KMS-11 (cell line): ENCODE results near the gene ZNF892.

Experiments
- H2AFZ ChIP-seq: fragments of 200-600 bp; sonication (generic); 2 replicates; pipeline ENCODE4 v1.6.1; 2016; ENCODE audit warnings: antibody characterized with exemption, mixed run types, low read depth
- H3K27ac ChIP-seq: fragments of 200-600 bp; sonication (generic); 2 replicates; pipeline ENCODE4 v1.6.1; 2016; ENCODE audit warnings: mild to moderate bottlenecking, mixed run types
- H3K27me3 ChIP-seq: fragments of 200-600 bp; sonication (generic); 2 replicates; pipeline ENCODE4 v1.6.1; 2017; ENCODE audit warnings: mild to moderate bottlenecking, low read depth, mixed run types, moderate library complexity; ENCODE audit not compliant: insufficient read depth
- H3K36me3 ChIP-seq: fragments of 200-600 bp; sonication (generic); 2 replicates; pipeline ENCODE4 v1.6.1; 2017; ENCODE audit warnings: mild to moderate bottlenecking, mixed run types; ENCODE audit not compliant: insufficient read depth
- H3K4me1 ChIP-seq: fragments of 200-600 bp; sonication (generic); 2 replicates; pipeline ENCODE4 v1.6.1; 2016; ENCODE audit warnings: mild to moderate bottlenecking, low read depth, mixed run types; ENCODE audit not compliant: poor library complexity, severe bottlenecking
- H3K4me2 ChIP-seq: fragments of 200-600 bp; sonication (generic); 2 replicates; pipeline ENCODE4 v1.7.0; 2016; ENCODE audit warnings: mild to moderate bottlenecking, mixed run types
- H3K4me3 ChIP-seq: fragments of 200-600 bp; sonication (generic); IDR thresholded peaks from 2 replicates; pipeline ENCODE4 v1.6.1; 2017; ENCODE audit warnings: low read depth, low read length, mixed read lengths; ENCODE audit not compliant: insufficient read depth
- H3K79me2 ChIP-seq: fragments of 200-600 bp; sonication (generic); 2 replicates; pipeline ENCODE4 v1.6.1; 2016; ENCODE audit warnings: low read depth, mixed run types; ENCODE audit not compliant: insufficient read depth
- H3K9ac ChIP-seq: fragments of 200-600 bp; sonication (generic); 2 replicates; pipeline ENCODE4 v1.6.1; 2016; ENCODE audit warnings: mild to moderate bottlenecking, mixed run types
- H4K20me1 ChIP-seq: fragments of 200-600 bp; sonication (generic); 2 replicates; pipeline ENCODE4 v1.6.1; 2016; ENCODE audit warnings: mild to moderate bottlenecking, mixed run types; ENCODE audit not compliant: insufficient read depth
- CTCF ChIP-seq: fragments of 200-600 bp; sonication (generic); conservative IDR thresholded peaks from 2 replicates; pipeline ENCODE4 v1.6.1; 2017; ENCODE audit warnings: low read depth, mild to moderate bottlenecking, antibody characterized with exemption, low read length, moderate library complexity, mixed read lengths

The ZNF892 gene

DNA sequence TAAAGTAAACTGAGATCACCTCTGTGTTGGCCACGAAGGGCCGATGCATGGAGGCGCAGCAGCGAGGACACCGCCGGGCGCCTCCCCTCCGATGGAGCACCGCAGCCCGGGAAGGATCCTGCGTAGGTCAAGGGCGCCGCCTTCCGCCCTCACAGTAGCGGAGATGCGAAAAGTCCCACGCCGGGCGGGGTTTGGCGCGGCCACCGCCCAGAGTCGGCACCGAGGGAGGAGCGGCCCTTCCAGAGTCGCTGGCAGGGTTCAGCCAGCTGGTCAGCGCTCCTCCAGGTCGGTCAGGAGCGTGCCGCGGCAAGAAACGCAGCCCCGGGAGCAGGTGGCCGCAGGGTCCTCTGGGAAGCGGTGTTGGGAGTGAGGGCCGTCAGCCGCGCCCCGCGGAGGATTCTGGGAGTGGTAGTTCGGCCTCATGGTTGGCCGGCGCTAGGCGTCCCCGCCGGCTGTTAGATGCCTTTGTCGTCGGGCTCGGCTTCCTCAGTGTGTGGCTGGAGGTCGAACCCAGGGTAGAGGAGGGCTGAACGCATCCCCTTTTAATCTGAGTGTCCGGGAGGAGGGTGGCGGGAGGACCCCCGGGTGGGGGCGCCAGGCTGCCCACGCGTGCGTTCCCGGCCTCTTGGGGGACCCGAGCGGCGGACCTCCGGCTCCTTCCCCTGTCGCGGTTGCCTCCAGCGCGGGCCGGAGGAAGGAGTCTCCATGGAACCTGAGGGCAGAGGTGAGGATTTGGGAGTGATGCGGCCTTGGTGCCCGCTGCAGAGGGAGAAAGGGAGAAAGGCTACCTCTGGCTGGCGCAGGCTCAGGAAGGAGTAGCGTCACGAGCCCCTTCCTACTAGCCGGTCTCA is at the start of gene ZNF892:
ZNF892 (plus strand) TSS at position 411 of the 851 bp plus-strand sequence; CDS start at position 706, 295 bp downstream.
- no peaks in the 10 kb centered on the region for H3K27me3 ChIP-seq
- H3K27ac ChIP-seq = no peak within 1 kb of the TSS
- no peaks in the 10 kb centered on the region for H3K4me1 ChIP-seq
- H3K36me3 ChIP-seq = no peaks in the 10 kb centered on the region
- H3K4me3 ChIP-seq = peak within 1 kb of the TSS; percentile 78
- TF ChIP-seq CTCF = 0 out of 2 replicates have a peak, but pooled peaks have one; percentile 18
- H3K79me2 ChIP-seq = no peaks in the 10 kb centered on the region
- peak within 1 kb of the TSS; percentile 75 for H2AFZ ChIP-seq
- H3K4me2 ChIP-seq = peak within 1 kb of the TSS; percentile 54
- H3K9ac ChIP-seq = peak within 1 kb of the TSS; percentile 31; the same call in 1 of the 2 replicates
- no peaks in the 10 kb centered on the region for H4K20me1 ChIP-seq

- no peaks in the 10 kb centered on the region for H3K4me1 ChIP-seq
- no peaks in the 10 kb centered on the region for H3K27me3 ChIP-seq
- H3K27ac ChIP-seq = no peak overlapping the region
- H3K79me2 ChIP-seq = no peaks in the 10 kb centered on the region
- no peak overlapping the region for H3K4me3 ChIP-seq
- H4K20me1 ChIP-seq = no peaks in the 10 kb centered on the region
- H3K36me3 ChIP-seq = no peaks in the 10 kb centered on the region
- no peak for TF ChIP-seq CTCF
- no peak overlapping the region for H3K4me2 ChIP-seq
- no peak overlapping the region for H2AFZ ChIP-seq
- H3K9ac ChIP-seq = no peak overlapping the region
These were observed 48.9 kb upstream of the ZNF892 start for GRCh38 chr2:95158441-95158840.

GRCh38 chr2:95158891-95159619 is 48.3 kb upstream of the ZNF892 start:
- no peaks in the 10 kb centered on the region for H3K36me3 ChIP-seq
- no peak overlapping the region for H2AFZ ChIP-seq
- no peak overlapping the region for H3K9ac ChIP-seq
- H3K4me2 ChIP-seq = no peak overlapping the region
- TF ChIP-seq CTCF = no peak
- no peak overlapping the region for H3K27ac ChIP-seq
- no peak overlapping the region for H3K4me3 ChIP-seq
- H3K4me1 ChIP-seq = no peaks in the 10 kb centered on the region
- H3K27me3 ChIP-seq = no peaks in the 10 kb centered on the region
- no peaks in the 10 kb centered on the region for H3K79me2 ChIP-seq
- H4K20me1 ChIP-seq = no peaks in the 10 kb centered on the region

GRCh38 chr2:95159690-95160449 is 47.5 kb upstream of the ZNF892 start, which contains the start of gene ZNF514:
Gene ZNF514, minus strand, starts transcription at chr2:95159848. Its CDS starts 6,595 bp downstream, at chr2:95153253.
- Histone ChIP-seq H3K4me3 (no peak within 1 kb of the TSS), H3K36me3 (no peaks in the 10 kb centered on the region), H3K9ac (peak within 1 kb of the TSS; percentile 32; the same call in 1 of the 2 replicates), H3K4me1 (peaks cover 5% of the 10 kb centered on the region), H2AFZ (peak within 1 kb of the TSS; percentile 81), H4K20me1 (no peaks in the 10 kb centered on the region), H3K27ac (no peak within 1 kb of the TSS), H3K4me2 (peak within 1 kb of the TSS; percentile 57; the same call in 1 of the 2 replicates), H3K27me3 (no peaks in the 10 kb centered on the region), H3K79me2 (no peaks in the 10 kb centered on the region)
- TF ChIP-seq CTCF = no peak
